HG03064 (cell line): ENCODE measurements around the gene PM20D1.

ENCODE experiments used
- ATAC-seq: cut with Tn5 transposase; IDR thresholded peaks from one replicate; pipeline ENCODE4 v1.9.1; 2021; ENCODE audit warnings: low read depth; ENCODE audit not compliant: unreplicated experiment

Gene PM20D1

GRCh38 chr1:205809942-205810345 lies 40.0 kb downstream of the PM20D1 start:
- ATAC-seq: no peak

- ATAC-seq: no peak
Observed at GRCh38 chr1:205809469-205809868, 40.5 kb downstream of the PM20D1 start.

- no peak for ATAC-seq
Observed at GRCh38 chr1:205805082-205805711, 44.7 kb downstream of the PM20D1 start.

- ATAC-seq: no peak
Observed at GRCh38 chr1:205804605-205805004, 45.3 kb downstream of the PM20D1 start.

GRCh38 chr1:205803986-205804385 lies 45.9 kb downstream of the PM20D1 start:
- no peak for ATAC-seq

- no peak for ATAC-seq
Observed at GRCh38 chr1:205802060-205802459, 47.9 kb downstream of the PM20D1 start.

- ATAC-seq: no peak
Observed at GRCh38 chr1:205800981-205801703, 48.8 kb downstream of the PM20D1 start.

- no peak for ATAC-seq
Observed at GRCh38 chr1:205800427-205800826, 49.5 kb downstream of the PM20D1 start.

- no peak for ATAC-seq
Observed at GRCh38 chr1:205798577-205798976, 51.4 kb downstream of the PM20D1 start.

- ATAC-seq: no peak
Observed at GRCh38 chr1:205797168-205797567, 52.8 kb downstream of the PM20D1 start.

GRCh38 chr1:205794011-205794730 lies 55.8 kb downstream of the PM20D1 start:
- ATAC-seq: no peak

- no peak for ATAC-seq
Observed at GRCh38 chr1:205792961-205793673, 56.8 kb downstream of the PM20D1 start.

- no peak for ATAC-seq
Observed at GRCh38 chr1:205792481-205792881, 57.5 kb downstream of the PM20D1 start.

GRCh38 chr1:205791568-205792180 lies 58.3 kb downstream of the PM20D1 start:
- no peak for ATAC-seq

GRCh38 chr1:205787287-205787916 lies 62.5 kb downstream of the PM20D1 start:
- ATAC-seq: no peak

GRCh38 chr1:205786601-205787000 lies 63.3 kb downstream of the PM20D1 start:
- ATAC-seq: no peak

GRCh38 chr1:205785446-205785845 lies 64.5 kb downstream of the PM20D1 start:
- no peak for ATAC-seq

GRCh38 chr1:205783904-205784303 lies 66.0 kb downstream of the PM20D1 start:
- ATAC-seq: no peak

- no peak for ATAC-seq
Observed at GRCh38 chr1:205783433-205783795, 66.5 kb downstream of the PM20D1 start.
